Progenitor cell of endocrine pancreas (in vitro differentiated cells): ENCODE data around the gene FKBP1A. TPM values are rescaled to one million over a fixed set of nuclear protein-coding genes. Genes with fewer than 3 reads are reported as not detected.

Source experiments
- DNase-seq: peaks from one replicate; pipeline ENCODE4 v3.0.0; 2021; ENCODE audit warnings: low spot score; ENCODE audit not compliant: unreplicated experiment
- H3K27ac Mint-ChIP-seq: 2 replicates; pipeline ENCODE4 v1.8.0; 2021; ENCODE audit warnings: mild to moderate bottlenecking, moderate library complexity, mixed read lengths
- H3K27me3 Mint-ChIP-seq: 2 replicates; pipeline ENCODE4 v1.8.0; 2021; ENCODE audit warnings: mixed read lengths
- H3K36me3 Mint-ChIP-seq: 2 replicates; pipeline ENCODE4 v1.8.0; 2022; ENCODE audit warnings: mixed read lengths; ENCODE audit not compliant: insufficient read depth
- H3K4me1 Mint-ChIP-seq: 2 replicates; pipeline ENCODE4 v1.8.0; 2021; ENCODE audit warnings: low read depth, mixed read lengths
- H3K4me3 Mint-ChIP-seq: 2 replicates; pipeline ENCODE4 v1.8.0; 2021; ENCODE audit warnings: low read depth, mild to moderate bottlenecking, moderate library complexity, mixed read lengths
- H3K9me3 Mint-ChIP-seq: 2 replicates; pipeline ENCODE4 v1.8.0; 2021; ENCODE audit warnings: low read depth, mixed read lengths
- total RNA-seq: library from RNA; stranded (reverse); gene quantifications from 2 replicates; pipeline ENCODE4 v1.2.1, GENCODE V29; 2021
- TF ChIP-seq, protein P1 (sequence below): fragments of 200-600 bp; sonication (generic); IDR thresholded peaks from one replicate; pipeline ENCODE4 v1.5.0; 2021; ENCODE audit warnings: antibody characterized with exemption, mild to moderate bottlenecking; ENCODE audit not compliant: unreplicated experiment

Gene FKBP1A
- total RNA-seq, 1 donor from 2014 or later = 149 TPM

GRCh38 chr20:1371202-1371782, 21.6 kb downstream of the FKBP1A start:
- no peaks in the 10 kb centered on the region for H3K27me3 Mint-ChIP-seq
- no peak overlapping the region for H3K4me3 Mint-ChIP-seq
- H3K27ac Mint-ChIP-seq = no peak overlapping the region
- TF ChIP-seq, protein P1, sequence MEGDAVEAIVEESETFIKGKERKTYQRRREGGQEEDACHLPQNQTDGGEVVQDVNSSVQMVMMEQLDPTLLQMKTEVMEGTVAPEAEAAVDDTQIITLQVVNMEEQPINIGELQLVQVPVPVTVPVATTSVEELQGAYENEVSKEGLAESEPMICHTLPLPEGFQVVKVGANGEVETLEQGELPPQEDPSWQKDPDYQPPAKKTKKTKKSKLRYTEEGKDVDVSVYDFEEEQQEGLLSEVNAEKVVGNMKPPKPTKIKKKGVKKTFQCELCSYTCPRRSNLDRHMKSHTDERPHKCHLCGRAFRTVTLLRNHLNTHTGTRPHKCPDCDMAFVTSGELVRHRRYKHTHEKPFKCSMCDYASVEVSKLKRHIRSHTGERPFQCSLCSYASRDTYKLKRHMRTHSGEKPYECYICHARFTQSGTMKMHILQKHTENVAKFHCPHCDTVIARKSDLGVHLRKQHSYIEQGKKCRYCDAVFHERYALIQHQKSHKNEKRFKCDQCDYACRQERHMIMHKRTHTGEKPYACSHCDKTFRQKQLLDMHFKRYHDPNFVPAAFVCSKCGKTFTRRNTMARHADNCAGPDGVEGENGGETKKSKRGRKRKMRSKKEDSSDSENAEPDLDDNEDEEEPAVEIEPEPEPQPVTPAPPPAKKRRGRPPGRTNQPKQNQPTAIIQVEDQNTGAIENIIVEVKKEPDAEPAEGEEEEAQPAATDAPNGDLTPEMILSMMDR = no peak
- H3K9me3 Mint-ChIP-seq = no peaks in the 10 kb centered on the region
- no peaks in the 10 kb centered on the region for H3K4me1 Mint-ChIP-seq
- no peak for DNase-seq
- peaks cover 16% of the 10 kb centered on the region for H3K36me3 Mint-ChIP-seq

- Mint-ChIP-seq H3K4me3 (no peak overlapping the region), H3K9me3 (no peaks in the 10 kb centered on the region), H3K36me3 (peaks cover 16% of the 10 kb centered on the region), H3K4me1 (no peaks in the 10 kb centered on the region), H3K27ac (no peak overlapping the region), H3K27me3 (no peaks in the 10 kb centered on the region)
- DNase-seq = no peak
- TF ChIP-seq, protein P1 = no peak
Observed at GRCh38 chr20:1370548-1371110, 22.2 kb downstream of the FKBP1A start.

DNA sequence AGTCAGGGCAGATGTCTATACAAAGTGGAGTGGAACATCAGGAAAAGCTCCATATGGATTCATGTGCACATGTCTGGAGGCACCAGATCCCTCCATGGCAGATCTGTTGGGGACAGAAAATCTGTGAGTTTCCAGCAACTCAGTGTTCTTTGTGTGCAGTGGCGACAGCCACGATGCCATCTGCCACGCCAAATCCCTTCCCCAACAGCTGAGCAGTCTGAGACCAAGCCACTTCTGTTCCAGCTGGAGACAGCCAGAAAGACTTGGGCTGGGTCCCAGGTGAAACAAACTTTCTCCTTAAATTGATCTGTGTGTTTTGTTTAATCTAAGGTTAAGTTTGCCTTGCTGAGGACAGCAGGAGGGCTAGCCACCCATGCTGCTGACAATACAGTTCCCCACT, 22.9 kb downstream of the FKBP1A start:
- TF ChIP-seq, protein P1 = no peak
- Mint-ChIP-seq H3K4me3 (no peak overlapping the region), H3K9me3 (no peaks in the 10 kb centered on the region), H3K27me3 (no peaks in the 10 kb centered on the region), H3K36me3 (peaks cover 19% of the 10 kb centered on the region), H3K4me1 (no peaks in the 10 kb centered on the region), H3K27ac (no peak overlapping the region)
- no peak for DNase-seq

DNA sequence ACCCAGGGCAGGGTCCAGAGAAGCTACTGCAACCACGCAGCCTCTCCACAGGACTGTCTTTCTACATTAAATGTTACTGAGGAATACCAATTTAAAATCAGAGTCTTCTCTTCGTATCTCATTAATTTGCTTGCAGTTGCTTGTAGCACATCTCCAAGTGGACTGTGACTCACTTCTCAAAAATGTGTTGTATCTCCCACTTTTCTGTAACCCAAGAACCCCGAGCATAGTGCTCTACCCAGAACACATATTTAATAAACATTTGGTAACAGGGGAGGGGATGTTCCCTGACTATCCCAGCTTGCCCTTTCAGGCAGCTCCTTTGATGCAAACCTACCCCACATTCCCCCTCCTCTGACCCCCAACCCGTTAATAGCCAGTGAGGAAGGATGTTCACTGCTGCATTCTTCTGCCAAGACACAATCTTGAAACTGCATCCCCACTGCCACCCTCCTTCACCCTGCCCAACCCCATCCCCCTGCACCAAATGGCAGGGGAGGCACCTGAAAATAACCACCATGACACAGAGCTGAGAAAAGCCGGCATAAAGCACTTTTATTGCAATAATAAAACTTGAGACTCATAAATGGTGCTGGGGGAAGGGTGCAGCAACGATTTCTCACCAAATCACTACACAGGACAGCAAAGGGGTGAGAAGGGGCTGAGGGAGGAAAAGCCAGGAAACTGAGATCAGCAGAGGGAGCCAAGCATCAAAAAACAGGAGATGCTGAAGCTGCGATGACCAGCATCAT, 24.2 kb downstream of the FKBP1A start:
- TF ChIP-seq, protein P1 = no peak
- Mint-ChIP-seq H3K4me1 (no peaks in the 10 kb centered on the region), H3K36me3 (peaks cover 22% of the 10 kb centered on the region), H3K27ac (peak overlapping the region; percentile 59), H3K4me3 (no peak overlapping the region), H3K27me3 (no peaks in the 10 kb centered on the region), H3K9me3 (no peaks in the 10 kb centered on the region)
- no peak for DNase-seq

DNA sequence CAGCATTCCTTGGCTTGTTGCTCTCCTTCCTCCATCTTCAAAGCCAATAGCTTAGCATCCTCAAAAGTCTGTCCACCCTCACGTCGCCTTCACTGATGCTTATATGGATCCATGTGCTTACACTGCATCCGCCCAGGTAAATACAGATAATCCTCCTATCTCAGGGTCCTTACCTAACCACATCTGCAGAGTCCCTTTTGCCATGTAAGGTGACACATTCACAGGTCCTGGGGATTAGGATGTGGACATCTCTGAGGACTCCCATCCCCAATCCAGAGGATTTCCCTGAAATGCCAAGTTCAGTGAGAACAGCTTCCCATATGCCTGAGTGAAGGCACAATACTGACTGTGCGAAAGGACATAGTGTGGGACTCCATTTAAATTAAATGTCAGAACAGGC, 25.4 kb downstream of the FKBP1A start:
- DNase-seq = no peak
- Mint-ChIP-seq H3K9me3 (no peaks in the 10 kb centered on the region), H3K4me1 (no peaks in the 10 kb centered on the region), H3K4me3 (no peak overlapping the region), H3K36me3 (peaks cover 26% of the 10 kb centered on the region), H3K27ac (no peak overlapping the region), H3K27me3 (no peaks in the 10 kb centered on the region)
- TF ChIP-seq, protein P1 = no peak
